GM12878 (cell line): ENCODE data around the gene CDK4.

ENCODE experiments used
- BCL11A ChIP-seq: IDR thresholded peaks from 2 replicates; pipeline ENCODE4 v1.6.1; 2011; ENCODE audit warnings: low read depth, low read length
- CTCF ChIP-seq, 3 experiments: IDR thresholded peaks in 2 of 3; conservative IDR thresholded peaks in 1 of 3; 2 replicates each; pipeline ENCODE4 v1.5.1; 2011; ENCODE audit warnings: low read depth in 3 of 3, low read length in 3 of 3, mild to moderate bottlenecking in 3 of 3, control low read depth in 2 of 3, moderate library complexity in 2 of 3, inconsistent platforms in 1 of 3, mixed read lengths in 1 of 3; ENCODE audit not compliant: control insufficient read depth in 2 of 3, insufficient read depth in 1 of 3; ENCODE audit errors: extremely low read depth in 1 of 3
- GABPA ChIP-seq: IDR thresholded peaks from 2 replicates; pipeline ENCODE4 v1.6.1; 2014; ENCODE audit warnings: antibody characterized with exemption, low read depth, mild to moderate bottlenecking, inconsistent platforms
- PKNOX1 ChIP-seq: fragments of 450-650 bp; IDR thresholded peaks from 2 replicates; pipeline ENCODE4 v1.6.1; 2016; ENCODE audit warnings: mild to moderate bottlenecking
- RCOR1 ChIP-seq: conservative IDR thresholded peaks from 2 replicates; pipeline ENCODE4 v1.6.1; 2012; ENCODE audit warnings: low read depth, low read length, improper control_type of control experiment
- SIN3A ChIP-seq: IDR thresholded peaks from 2 replicates; pipeline ENCODE4 v1.6.1; 2012; ENCODE audit warnings: low read depth, low read length, improper control_type of control experiment
- SPI1 ChIP-seq: IDR thresholded peaks from 2 replicates; pipeline ENCODE4 v1.6.1; 2011; ENCODE audit warnings: low read depth, mild to moderate bottlenecking, low read length, moderate library complexity, borderline replicate concordance; ENCODE audit not compliant: insufficient read depth
- STAT3 ChIP-seq: IDR thresholded peaks from 2 replicates; pipeline ENCODE4 v1.6.1; 2011; ENCODE audit warnings: low read depth, low read length, improper control_type of control experiment
- SUPT20H ChIP-seq: IDR thresholded peaks from 2 replicates; pipeline ENCODE4 v1.6.1; 2011; ENCODE audit warnings: low read depth, mild to moderate bottlenecking, low read length, moderate library complexity, borderline replicate concordance; ENCODE audit not compliant: control insufficient read depth
- TCF12 ChIP-seq: IDR thresholded peaks from 2 replicates; pipeline ENCODE4 v1.6.1; 2011; ENCODE audit warnings: low read depth, mild to moderate bottlenecking, low read length
- TF ChIP-seq, protein P1 (sequence below): fragments of 450-650 bp; IDR thresholded peaks from 2 replicates; pipeline ENCODE4 v1.6.1; 2017; ENCODE audit warnings: mild to moderate bottlenecking, moderate library complexity

GRCh38 chr12:57717131-57717530 is 35.0 kb downstream of the CDK4 start:
- no peak for TF ChIP-seq STAT3
- no peak for TF ChIP-seq BCL11A
- no peak for TF ChIP-seq TCF12
- no peak for TF ChIP-seq SPI1
- no peak for TF ChIP-seq GABPA
- no peak for TF ChIP-seq CTCF (IDR thresholded peaks at IDR 0.05 in 2 of 3, conservative IDR thresholded peaks at IDR 0.05 in 1 of 3; ENCODE audit: control insufficient read depth in 2 of 3, extremely low read depth in 1 of 3, insufficient read depth in 1 of 3, low read depth in 3 of 3, low read length in 3 of 3)
- no peak for TF ChIP-seq PKNOX1
- no peak for TF ChIP-seq SIN3A
- TF ChIP-seq, protein P1, sequence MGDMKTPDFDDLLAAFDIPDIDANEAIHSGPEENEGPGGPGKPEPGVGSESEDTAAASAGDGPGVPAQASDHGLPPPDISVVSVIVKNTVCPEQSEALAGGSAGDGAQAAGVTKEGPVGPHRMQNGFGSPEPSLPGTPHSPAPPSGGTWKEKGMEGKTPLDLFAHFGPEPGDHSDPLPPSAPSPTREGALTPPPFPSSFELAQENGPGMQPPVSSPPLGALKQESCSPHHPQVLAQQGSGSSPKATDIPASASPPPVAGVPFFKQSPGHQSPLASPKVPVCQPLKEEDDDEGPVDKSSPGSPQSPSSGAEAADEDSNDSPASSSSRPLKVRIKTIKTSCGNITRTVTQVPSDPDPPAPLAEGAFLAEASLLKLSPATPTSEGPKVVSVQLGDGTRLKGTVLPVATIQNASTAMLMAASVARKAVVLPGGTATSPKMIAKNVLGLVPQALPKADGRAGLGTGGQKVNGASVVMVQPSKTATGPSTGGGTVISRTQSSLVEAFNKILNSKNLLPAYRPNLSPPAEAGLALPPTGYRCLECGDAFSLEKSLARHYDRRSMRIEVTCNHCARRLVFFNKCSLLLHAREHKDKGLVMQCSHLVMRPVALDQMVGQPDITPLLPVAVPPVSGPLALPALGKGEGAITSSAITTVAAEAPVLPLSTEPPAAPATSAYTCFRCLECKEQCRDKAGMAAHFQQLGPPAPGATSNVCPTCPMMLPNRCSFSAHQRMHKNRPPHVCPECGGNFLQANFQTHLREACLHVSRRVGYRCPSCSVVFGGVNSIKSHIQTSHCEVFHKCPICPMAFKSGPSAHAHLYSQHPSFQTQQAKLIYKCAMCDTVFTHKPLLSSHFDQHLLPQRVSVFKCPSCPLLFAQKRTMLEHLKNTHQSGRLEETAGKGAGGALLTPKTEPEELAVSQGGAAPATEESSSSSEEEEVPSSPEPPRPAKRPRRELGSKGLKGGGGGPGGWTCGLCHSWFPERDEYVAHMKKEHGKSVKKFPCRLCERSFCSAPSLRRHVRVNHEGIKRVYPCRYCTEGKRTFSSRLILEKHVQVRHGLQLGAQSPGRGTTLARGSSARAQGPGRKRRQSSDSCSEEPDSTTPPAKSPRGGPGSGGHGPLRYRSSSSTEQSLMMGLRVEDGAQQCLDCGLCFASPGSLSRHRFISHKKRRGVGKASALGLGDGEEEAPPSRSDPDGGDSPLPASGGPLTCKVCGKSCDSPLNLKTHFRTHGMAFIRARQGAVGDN = no peak
- TF ChIP-seq SUPT20H = no peak
- TF ChIP-seq RCOR1 = no peak
